ENCODE data around the gene TMEM81. TPM values are rescaled to one million over a fixed set of nuclear protein-coding genes. Genes with fewer than 3 reads are reported as not detected.

TMEM81 gene
- total and polyA plus RNA-seq, 2 donors from 2014 or later = 1.7 to 6.1 TPM

DNA sequence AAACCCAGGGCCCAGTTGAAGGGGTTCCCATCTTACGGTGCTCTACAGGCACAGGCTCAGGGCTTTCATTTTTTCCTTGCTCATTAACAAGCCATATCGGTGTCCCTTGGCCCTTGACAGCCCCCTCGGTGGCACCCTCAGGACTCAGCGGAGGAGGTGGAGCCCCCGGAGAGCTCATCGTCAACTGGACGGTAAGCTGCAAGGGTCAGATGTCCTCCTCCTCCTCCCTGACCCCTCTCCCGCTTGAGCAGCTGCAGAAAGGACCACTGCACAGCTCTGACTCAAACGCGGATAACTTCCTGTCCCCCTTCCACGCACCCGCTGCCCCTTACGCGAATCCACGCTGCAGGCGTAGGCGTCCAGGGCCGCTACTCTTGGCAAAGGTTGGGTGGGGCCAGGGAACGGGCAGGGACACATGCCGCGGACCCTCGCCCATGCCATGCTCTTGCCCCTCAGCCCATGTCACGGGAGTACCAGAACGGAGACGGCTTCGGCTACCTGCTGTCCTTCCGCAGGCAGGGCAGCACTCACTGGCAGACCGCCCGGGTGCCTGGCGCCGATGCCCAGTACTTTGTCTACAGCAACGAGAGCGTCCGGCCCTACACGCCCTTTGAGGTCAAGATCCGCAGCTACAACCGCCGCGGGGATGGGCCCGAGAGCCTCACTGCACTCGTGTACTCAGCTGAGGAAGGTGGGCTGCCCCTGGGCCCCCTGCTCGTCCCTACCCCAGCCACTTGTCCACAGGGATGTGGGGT is 14.7 kb downstream of the TMEM81 start:
- TF ChIP-seq, protein P1, sequence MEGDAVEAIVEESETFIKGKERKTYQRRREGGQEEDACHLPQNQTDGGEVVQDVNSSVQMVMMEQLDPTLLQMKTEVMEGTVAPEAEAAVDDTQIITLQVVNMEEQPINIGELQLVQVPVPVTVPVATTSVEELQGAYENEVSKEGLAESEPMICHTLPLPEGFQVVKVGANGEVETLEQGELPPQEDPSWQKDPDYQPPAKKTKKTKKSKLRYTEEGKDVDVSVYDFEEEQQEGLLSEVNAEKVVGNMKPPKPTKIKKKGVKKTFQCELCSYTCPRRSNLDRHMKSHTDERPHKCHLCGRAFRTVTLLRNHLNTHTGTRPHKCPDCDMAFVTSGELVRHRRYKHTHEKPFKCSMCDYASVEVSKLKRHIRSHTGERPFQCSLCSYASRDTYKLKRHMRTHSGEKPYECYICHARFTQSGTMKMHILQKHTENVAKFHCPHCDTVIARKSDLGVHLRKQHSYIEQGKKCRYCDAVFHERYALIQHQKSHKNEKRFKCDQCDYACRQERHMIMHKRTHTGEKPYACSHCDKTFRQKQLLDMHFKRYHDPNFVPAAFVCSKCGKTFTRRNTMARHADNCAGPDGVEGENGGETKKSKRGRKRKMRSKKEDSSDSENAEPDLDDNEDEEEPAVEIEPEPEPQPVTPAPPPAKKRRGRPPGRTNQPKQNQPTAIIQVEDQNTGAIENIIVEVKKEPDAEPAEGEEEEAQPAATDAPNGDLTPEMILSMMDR (IDR thresholded peaks at IDR 0.05; ENCODE audit: borderline replicate concordance, extremely low read depth, insufficient read depth) = no peak
- no peak overlapping the region for H3K27ac ChIP-seq (ENCODE audit: low read depth in 2 of 2, low read length in 2 of 2)
- DNase-seq (peak in 1 of 5 donors; percentile 72), FAIRE-seq (no peak)
- no peaks in the 10 kb centered on the region for H3K4me1 ChIP-seq (ENCODE audit: control insufficient read depth in 2 of 3, insufficient read depth in 2 of 3, low read depth in 1 of 3, low read length in 3 of 3)
- no peaks in the 10 kb centered on the region for H3K36me3 ChIP-seq (ENCODE audit: control insufficient read depth in 2 of 3, insufficient read depth in 3 of 3, low read length in 3 of 3)
- H3K4me3 ChIP-seq (ENCODE audit: low read length in 3 of 3) = no peak overlapping the region
- intact Hi-C loops (cut with DNase I) = loop anchor here (10.0 kb wide), 1 partner anchor 95 kb away; no protein-coding TSS in a partner anchor
- H3K9ac ChIP-seq (ENCODE audit: low read length in 3 of 3) = no peak overlapping the region
- no peaks in the 10 kb centered on the region for H3K9me3 ChIP-seq (ENCODE audit: control insufficient read depth in 2 of 3, insufficient read depth in 1 of 3, low read length in 3 of 3)
- H3K27me3 ChIP-seq (ENCODE audit: control insufficient read depth, insufficient read depth, low read length) = no peaks in the 10 kb centered on the region

DNA sequence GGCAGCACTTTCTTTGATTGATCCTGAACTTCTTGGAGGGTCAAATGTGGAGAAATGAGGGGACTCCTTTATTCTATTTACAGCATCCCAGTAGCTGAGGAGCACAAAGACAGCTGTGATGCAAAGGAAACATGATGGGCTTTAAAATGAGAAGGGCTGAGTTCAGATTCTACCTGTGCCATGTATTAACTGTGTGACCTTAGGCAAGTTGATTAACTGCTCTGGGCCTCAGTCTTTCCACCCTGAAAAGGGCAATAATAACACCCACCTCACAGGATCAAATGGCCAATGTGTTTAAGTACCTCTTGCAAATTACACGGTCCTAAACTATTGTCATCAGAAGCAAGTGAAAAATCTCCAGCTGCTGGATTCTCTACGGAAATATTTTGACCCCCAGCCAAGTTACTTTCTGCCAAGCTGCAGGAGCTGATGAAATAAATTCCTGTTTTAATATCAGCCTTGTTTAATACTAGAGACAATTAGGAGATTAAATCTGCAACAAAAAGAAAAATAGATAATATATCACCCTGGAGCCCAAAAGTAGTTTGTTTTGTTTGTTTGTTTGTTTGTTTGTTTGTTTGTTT is 15.7 kb downstream of the TMEM81 start:
- intact Hi-C loops (cut with DNase I) = loop anchor here (10.0 kb wide), 1 partner anchor 94 kb away; no protein-coding TSS in a partner anchor
- Histone ChIP-seq H3K9ac (ENCODE audit: low read length in 3 of 3) (no peak overlapping the region), H3K27me3 (ENCODE audit: control insufficient read depth, insufficient read depth, low read length) (no peaks in the 10 kb centered on the region), H3K27ac (ENCODE audit: low read depth in 2 of 2, low read length in 2 of 2) (no peak overlapping the region), H3K4me3 (ENCODE audit: low read length in 3 of 3) (no peak overlapping the region), H3K9me3 (ENCODE audit: control insufficient read depth in 2 of 3, insufficient read depth in 1 of 3, low read length in 3 of 3) (no peaks in the 10 kb centered on the region), H3K36me3 (ENCODE audit: control insufficient read depth in 2 of 3, insufficient read depth in 3 of 3, low read length in 3 of 3) (no peaks in the 10 kb centered on the region), H3K4me1 (ENCODE audit: control insufficient read depth in 2 of 3, insufficient read depth in 2 of 3, low read depth in 1 of 3, low read length in 3 of 3) (no peaks in the 10 kb centered on the region)
- DNase-seq = no peak
- no peak for FAIRE-seq
- TF ChIP-seq, protein P1 (IDR thresholded peaks at IDR 0.05; ENCODE audit: borderline replicate concordance, extremely low read depth, insufficient read depth) = no peak

DNA sequence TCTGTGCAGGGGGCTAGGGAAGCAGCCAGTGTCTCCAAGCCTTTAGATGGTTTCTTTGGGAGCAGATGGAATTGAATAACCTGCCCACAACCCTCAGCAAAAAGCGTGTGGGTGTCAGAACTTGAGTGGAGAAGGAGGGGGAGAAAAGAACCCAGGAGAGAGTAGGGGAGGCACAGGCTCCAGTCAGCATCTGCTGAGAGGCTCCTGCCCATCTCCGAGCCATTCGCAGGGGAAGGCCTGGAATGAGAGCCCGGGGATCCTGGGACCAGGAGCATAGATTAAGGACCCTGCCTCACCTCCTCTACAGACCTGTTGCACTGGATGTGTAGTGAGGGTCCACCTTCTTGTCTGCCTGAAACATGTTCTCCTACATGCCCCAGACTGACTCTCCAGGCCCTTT is 16.3 kb downstream of the TMEM81 start:
- H3K9ac ChIP-seq (ENCODE audit: low read length in 3 of 3) = no peak overlapping the region
- DNase-seq (no peak), FAIRE-seq (no peak)
- H3K27ac ChIP-seq (ENCODE audit: low read depth in 2 of 2, low read length in 2 of 2) = no peak overlapping the region
- no peaks in the 10 kb centered on the region for H3K27me3 ChIP-seq (ENCODE audit: control insufficient read depth, insufficient read depth, low read length)
- intact Hi-C loops (cut with DNase I) = loop anchor here (10.0 kb wide), 1 partner anchor 93 kb away; no protein-coding TSS in a partner anchor
- H3K9me3 ChIP-seq (ENCODE audit: control insufficient read depth in 2 of 3, insufficient read depth in 1 of 3, low read length in 3 of 3) = no peaks in the 10 kb centered on the region
- TF ChIP-seq, protein P1 (IDR thresholded peaks at IDR 0.05; ENCODE audit: borderline replicate concordance, extremely low read depth, insufficient read depth) = no peak
- H3K36me3 ChIP-seq (ENCODE audit: control insufficient read depth in 2 of 3, insufficient read depth in 3 of 3, low read length in 3 of 3) = no peaks in the 10 kb centered on the region
- H3K4me3 ChIP-seq (ENCODE audit: low read length in 3 of 3) = no peak overlapping the region
- H3K4me1 ChIP-seq (ENCODE audit: control insufficient read depth in 2 of 3, insufficient read depth in 2 of 3, low read depth in 1 of 3, low read length in 3 of 3) = no peaks in the 10 kb centered on the region
